ENCODE results near the gene BLOC1S1. TPM values are rescaled to one million over a fixed set of nuclear protein-coding genes. Genes with fewer than 3 reads are reported as not detected.
"Not testable (repeated sequence)": the region's sequence is repeated elsewhere in the genome, so short reads cannot be mapped to it uniquely, and the experiment has no call there.

BLOC1S1 gene
- polyA plus RNA-seq, 2 of the 4 experiments (the other 2 are of a cell fraction) = 112 to 138 TPM

DNA sequence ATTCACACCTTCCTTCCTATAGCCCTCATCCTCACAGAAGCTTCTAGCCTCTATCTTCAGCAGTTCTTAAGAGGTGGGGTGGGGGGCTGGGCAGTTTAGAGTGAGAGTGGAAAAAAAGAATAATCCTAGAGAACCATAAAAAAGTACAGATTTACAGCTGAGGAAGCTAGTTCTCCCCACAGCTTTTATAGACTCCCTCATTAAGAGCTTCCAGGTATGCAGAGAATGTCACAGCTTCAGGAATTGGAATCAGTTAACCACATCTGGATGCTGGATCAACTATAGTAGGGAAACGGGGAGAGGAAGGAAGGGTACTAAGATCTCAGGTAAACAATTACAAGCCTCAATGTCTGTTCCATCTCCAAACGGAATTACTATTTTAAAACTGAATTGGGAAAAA is 39.4 kb downstream of the BLOC1S1 start:
- Histone ChIP-seq H3K27ac (no peak overlapping the region), H3K4me3 (no peak overlapping the region), H3K4me2 (no peak overlapping the region), H3K4me1 (no peaks in the 10 kb centered on the region), H3K9me3 (0 out of 3 replicates have a peak, but pooled peaks cover 2% of the 10 kb centered on the region)
- WGBS (ENCODE audit: missing lambda C conversion rate) = 69% methylated on average over 2 of the region's 2 CpGs
- DNase-seq (ENCODE audit: low read depth in 1 of 2, low spot score in 1 of 2) (no peak), FAIRE-seq (no peak), ATAC-seq (no peak)
- TF ChIP-seq, protein P1, sequence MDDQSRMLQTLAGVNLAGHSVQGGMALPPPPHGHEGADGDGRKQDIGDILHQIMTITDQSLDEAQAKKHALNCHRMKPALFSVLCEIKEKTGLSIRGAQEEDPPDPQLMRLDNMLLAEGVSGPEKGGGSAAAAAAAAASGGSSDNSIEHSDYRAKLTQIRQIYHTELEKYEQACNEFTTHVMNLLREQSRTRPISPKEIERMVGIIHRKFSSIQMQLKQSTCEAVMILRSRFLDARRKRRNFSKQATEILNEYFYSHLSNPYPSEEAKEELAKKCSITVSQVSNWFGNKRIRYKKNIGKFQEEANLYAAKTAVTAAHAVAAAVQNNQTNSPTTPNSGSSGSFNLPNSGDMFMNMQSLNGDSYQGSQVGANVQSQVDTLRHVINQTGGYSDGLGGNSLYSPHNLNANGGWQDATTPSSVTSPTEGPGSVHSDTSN (IDR thresholded peaks at IDR 0.05) = no peak
- TF ChIP-seq POLR2A (IDR thresholded peaks at IDR 0.05; ENCODE audit: low read length) (no peak), ESRRA (IDR thresholded peaks at IDR 0.05; ENCODE audit: borderline replicate concordance, low read length) (no peak), HOXB5 (CRISPR knock-in tag; IDR thresholded peaks at IDR 0.05) (no peak), CBX8 (IDR thresholded peaks at IDR 0.05) (no peak), RAD21 (conservative IDR thresholded peaks at IDR 0.05 in 1 of 2, IDR thresholded peaks at IDR 0.05 in 1 of 2) (no peak)
- TF ChIP-seq, protein P2, sequence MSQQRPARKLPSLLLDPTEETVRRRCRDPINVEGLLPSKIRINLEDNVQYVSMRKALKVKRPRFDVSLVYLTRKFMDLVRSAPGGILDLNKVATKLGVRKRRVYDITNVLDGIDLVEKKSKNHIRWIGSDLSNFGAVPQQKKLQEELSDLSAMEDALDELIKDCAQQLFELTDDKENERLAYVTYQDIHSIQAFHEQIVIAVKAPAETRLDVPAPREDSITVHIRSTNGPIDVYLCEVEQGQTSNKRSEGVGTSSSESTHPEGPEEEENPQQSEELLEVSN (IDR thresholded peaks at IDR 0.05; ENCODE audit: borderline replicate concordance, low read depth) = no peak
- ChIA-PET POLR2A (no interaction called here), CTCF (interaction anchor here (0.6 to 14.4 kb wide), 3 partner anchors 8 to 41 kb away, joined by 3 to 137 read pairs (median 3); no protein-coding TSS in a partner anchor)

GRCh38 chr12:55757701-55758100 is 41.9 kb downstream of the BLOC1S1 start:
- DNase-seq (ENCODE audit: low read depth in 1 of 2, low spot score in 1 of 2) (no peak), ATAC-seq (peak in 1 of 2 experiments; percentile 22; a peak in 1 of 6 replicates), FAIRE-seq (no peak)
- no peak overlapping the region for H3K4me2 ChIP-seq
- ChIA-PET CTCF (interaction anchor here (1.2 to 14.4 kb wide), 4 partner anchors 8 to 261 kb away, joined by 3 to 137 read pairs (median 4); no protein-coding TSS in a partner anchor), POLR2A (no interaction called here)
- no peak overlapping the region for H3K27ac ChIP-seq
- 75% methylated on average over 2 of the region's 2 CpGs for WGBS (ENCODE audit: missing lambda C conversion rate)
- H3K9me3 ChIP-seq = 0 out of 3 replicates have a peak, but pooled peaks cover 2% of the 10 kb centered on the region
- no peak overlapping the region for H3K4me3 ChIP-seq
- no peak for TF ChIP-seq JUNB (IDR thresholded peaks at IDR 0.05)
- H3K4me1 ChIP-seq = no peaks in the 10 kb centered on the region

DNA sequence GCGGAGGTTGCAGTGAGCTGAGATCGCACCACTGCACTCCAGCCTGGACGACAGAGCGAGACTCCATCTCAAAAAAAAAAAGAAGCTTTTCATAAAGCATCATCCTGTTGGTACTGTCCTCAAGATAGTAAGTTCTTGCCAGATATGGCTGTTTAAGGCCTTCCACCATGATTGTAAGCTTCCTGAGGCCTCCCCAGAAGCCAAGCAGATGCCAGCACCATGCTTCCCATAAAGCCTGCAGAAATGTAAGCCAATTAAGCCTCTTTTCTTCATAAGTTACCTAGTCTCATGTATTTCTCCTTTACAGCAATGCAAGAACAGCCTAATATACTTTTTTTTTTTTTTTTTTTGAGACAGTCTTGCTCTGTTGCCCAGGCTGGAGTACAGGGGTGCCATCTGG is 42.7 kb downstream of the BLOC1S1 start:
- DNase-seq (ENCODE audit: low read depth in 1 of 2, low spot score in 1 of 2); ATAC-seq; H3K4me2 ChIP-seq; H3K4me1 ChIP-seq; POLR2A ChIA-PET; H3K9me3 ChIP-seq; H3K27ac ChIP-seq; H3K4me3 ChIP-seq; FAIRE-seq: not testable (repeated sequence)
- CTCF ChIA-PET = interaction anchor here (1.2 to 14.4 kb wide), 4 partner anchors 9 to 260 kb away, joined by 3 to 137 read pairs (median 4); no protein-coding TSS in a partner anchor
- WGBS (ENCODE audit: missing lambda C conversion rate) = 94% methylated on average over 4 of the region's 4 CpGs

GRCh38 chr12:55760663-55761062 is 44.8 kb downstream of the BLOC1S1 start:
- Histone ChIP-seq H3K4me3 (no peak overlapping the region), H3K9me3 (0 out of 3 replicates have a peak, but pooled peaks cover 2% of the 10 kb centered on the region), H3K4me1 (no peaks in the 10 kb centered on the region), H3K4me2 (no peak overlapping the region), H3K27ac (no peak overlapping the region)
- ChIA-PET CTCF (interaction anchor here (0.9 to 2.2 kb wide), 2 partner anchors 12 to 22 kb away, joined by 3 to 7 read pairs; no protein-coding TSS in a partner anchor), POLR2A (no interaction called here)
- FAIRE-seq (no peak), DNase-seq (ENCODE audit: low read depth in 1 of 2, low spot score in 1 of 2) (no peak), ATAC-seq (no peak)
- WGBS (ENCODE audit: missing lambda C conversion rate) = 98% methylated on average over 6 of the region's 6 CpGs
- TF ChIP-seq, protein P3, sequence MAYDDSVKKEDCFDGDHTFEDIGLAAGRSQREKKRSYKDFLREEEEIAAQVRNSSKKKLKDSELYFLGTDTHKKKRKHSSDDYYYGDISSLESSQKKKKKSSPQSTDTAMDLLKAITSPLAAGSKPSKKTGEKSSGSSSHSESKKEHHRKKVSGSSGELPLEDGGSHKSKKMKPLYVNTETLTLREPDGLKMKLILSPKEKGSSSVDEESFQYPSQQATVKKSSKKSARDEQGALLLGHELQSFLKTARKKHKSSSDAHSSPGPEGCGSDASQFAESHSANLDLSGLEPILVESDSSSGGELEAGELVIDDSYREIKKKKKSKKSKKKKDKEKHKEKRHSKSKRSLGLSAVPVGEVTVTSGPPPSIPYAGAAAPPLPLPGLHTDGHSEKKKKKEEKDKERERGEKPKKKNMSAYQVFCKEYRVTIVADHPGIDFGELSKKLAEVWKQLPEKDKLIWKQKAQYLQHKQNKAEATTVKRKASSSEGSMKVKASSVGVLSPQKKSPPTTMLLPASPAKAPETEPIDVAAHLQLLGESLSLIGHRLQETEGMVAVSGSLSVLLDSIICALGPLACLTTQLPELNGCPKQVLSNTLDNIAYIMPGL (CRISPR knock-in tag; IDR thresholded peaks at IDR 0.05; ENCODE audit: borderline replicate concordance) = no peak
- TF ChIP-seq ESRRA (IDR thresholded peaks at IDR 0.05; ENCODE audit: borderline replicate concordance, low read length) (no peak), ZC3H11A (IDR thresholded peaks at IDR 0.05) (no peak), FOSL2 (IDR thresholded peaks at IDR 0.05) (no peak), FOSL2 (CRISPR knock-in tag; IDR thresholded peaks at IDR 0.05) (no peak), RCOR1 (IDR thresholded peaks at IDR 0.05; ENCODE audit: low read depth, low read length) (no peak), EHMT2 (IDR thresholded peaks at IDR 0.05; ENCODE audit: low read depth) (no peak), MAZ (IDR thresholded peaks at IDR 0.05; ENCODE audit: borderline replicate concordance, low read depth, low read length) (no peak), RNF2 (IDR thresholded peaks at IDR 0.05; ENCODE audit: borderline replicate concordance, low read depth) (no peak), KDM5A (IDR thresholded peaks at IDR 0.05) (no peak), SREBF2 (IDR thresholded peaks at IDR 0.05) (no peak), HOXA7 (CRISPR knock-in tag; IDR thresholded peaks at IDR 0.05) (no peak), POLR2A (IDR thresholded peaks at IDR 0.05; ENCODE audit: low read length) (no peak), ZFP36 (IDR thresholded peaks at IDR 0.05; ENCODE audit: borderline replicate concordance, partially characterized antibody) (no peak)
- TF ChIP-seq, protein P4, sequence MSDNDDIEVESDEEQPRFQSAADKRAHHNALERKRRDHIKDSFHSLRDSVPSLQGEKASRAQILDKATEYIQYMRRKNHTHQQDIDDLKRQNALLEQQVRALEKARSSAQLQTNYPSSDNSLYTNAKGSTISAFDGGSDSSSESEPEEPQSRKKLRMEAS (IDR thresholded peaks at IDR 0.05) = no peak
- TF ChIP-seq, protein P2 (IDR thresholded peaks at IDR 0.05; ENCODE audit: borderline replicate concordance, low read depth) = no peak
- TF ChIP-seq, protein P5, sequence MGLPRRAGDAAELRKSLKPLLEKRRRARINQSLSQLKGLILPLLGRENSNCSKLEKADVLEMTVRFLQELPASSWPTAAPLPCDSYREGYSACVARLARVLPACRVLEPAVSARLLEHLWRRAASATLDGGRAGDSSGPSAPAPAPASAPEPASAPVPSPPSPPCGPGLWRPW (IDR thresholded peaks at IDR 0.05) = no peak

All from A549 (cell line).